Measurements from ENCODE around the gene CLCN5.

Gene CLCN5

DNA sequence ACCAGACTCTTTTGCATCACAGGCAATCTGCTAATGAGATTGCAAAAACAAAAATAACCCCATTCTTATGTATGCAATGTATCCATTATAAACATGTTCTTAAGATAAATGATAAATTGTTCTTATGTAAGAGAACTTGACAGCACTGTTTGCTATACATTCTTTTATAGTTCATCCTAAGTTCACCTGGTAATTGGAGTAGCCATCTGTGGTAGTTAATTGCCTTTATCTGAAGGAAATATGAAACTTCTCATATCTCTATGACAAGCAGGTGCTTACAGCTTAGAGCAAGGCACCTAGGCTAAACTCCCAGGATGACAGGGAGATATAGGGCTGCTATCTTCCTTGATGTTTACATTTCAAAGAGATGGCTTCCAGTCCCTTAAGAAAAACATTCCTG is 21.3 kb upstream of the CLCN5 start:
- no peak for DNase-seq (ENCODE audit: low read depth)
- no peak for TF ChIP-seq POLR2A (IDR thresholded peaks at IDR 0.05; ENCODE audit: extremely low read depth, insufficient read length)
- TF ChIP-seq, protein P1, sequence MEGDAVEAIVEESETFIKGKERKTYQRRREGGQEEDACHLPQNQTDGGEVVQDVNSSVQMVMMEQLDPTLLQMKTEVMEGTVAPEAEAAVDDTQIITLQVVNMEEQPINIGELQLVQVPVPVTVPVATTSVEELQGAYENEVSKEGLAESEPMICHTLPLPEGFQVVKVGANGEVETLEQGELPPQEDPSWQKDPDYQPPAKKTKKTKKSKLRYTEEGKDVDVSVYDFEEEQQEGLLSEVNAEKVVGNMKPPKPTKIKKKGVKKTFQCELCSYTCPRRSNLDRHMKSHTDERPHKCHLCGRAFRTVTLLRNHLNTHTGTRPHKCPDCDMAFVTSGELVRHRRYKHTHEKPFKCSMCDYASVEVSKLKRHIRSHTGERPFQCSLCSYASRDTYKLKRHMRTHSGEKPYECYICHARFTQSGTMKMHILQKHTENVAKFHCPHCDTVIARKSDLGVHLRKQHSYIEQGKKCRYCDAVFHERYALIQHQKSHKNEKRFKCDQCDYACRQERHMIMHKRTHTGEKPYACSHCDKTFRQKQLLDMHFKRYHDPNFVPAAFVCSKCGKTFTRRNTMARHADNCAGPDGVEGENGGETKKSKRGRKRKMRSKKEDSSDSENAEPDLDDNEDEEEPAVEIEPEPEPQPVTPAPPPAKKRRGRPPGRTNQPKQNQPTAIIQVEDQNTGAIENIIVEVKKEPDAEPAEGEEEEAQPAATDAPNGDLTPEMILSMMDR (IDR thresholded peaks at IDR 0.05; ENCODE audit: low read depth, low read length), result no peak
- no peak for TF ChIP-seq MYC (IDR thresholded peaks at IDR 0.05; ENCODE audit: low read depth, low read length)
- TF ChIP-seq, protein P2, sequence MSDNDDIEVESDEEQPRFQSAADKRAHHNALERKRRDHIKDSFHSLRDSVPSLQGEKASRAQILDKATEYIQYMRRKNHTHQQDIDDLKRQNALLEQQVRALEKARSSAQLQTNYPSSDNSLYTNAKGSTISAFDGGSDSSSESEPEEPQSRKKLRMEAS (IDR thresholded peaks at IDR 0.05; ENCODE audit: low read depth, low read length), result no peak
- H3K4me3 ChIP-seq (ENCODE audit: low read depth, low read length), result no peak overlapping the region

DNA sequence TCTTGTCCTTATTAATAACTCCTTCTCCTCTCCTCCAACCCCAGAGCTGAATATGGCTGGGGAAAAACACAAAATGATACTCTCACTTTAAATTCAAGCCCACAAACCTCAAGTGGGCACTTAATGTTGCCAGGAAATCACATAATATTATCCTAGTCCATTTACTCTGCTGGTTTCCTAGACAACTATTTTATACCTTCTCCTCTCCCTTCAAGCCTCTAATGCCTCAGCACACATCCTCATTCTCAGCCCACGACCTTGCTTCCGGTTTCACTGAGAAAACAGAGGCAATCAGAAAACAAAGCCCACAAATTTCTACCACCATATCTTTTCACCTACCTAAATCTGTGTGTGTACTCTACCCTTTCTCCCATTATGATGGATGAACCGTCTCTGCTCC is 12.1 kb upstream of the CLCN5 start:
- TF ChIP-seq POLR2A (IDR thresholded peaks at IDR 0.05; ENCODE audit: extremely low read depth, insufficient read length), result no peak
- TF ChIP-seq, protein P2 (IDR thresholded peaks at IDR 0.05; ENCODE audit: low read depth, low read length), result no peak
- TF ChIP-seq MYC (IDR thresholded peaks at IDR 0.05; ENCODE audit: low read depth, low read length), result no peak
- TF ChIP-seq, protein P1 (IDR thresholded peaks at IDR 0.05; ENCODE audit: low read depth, low read length), result no peak
- DNase-seq (ENCODE audit: low read depth), result no peak
- no peak overlapping the region for H3K4me3 ChIP-seq (ENCODE audit: low read depth, low read length)

DNA sequence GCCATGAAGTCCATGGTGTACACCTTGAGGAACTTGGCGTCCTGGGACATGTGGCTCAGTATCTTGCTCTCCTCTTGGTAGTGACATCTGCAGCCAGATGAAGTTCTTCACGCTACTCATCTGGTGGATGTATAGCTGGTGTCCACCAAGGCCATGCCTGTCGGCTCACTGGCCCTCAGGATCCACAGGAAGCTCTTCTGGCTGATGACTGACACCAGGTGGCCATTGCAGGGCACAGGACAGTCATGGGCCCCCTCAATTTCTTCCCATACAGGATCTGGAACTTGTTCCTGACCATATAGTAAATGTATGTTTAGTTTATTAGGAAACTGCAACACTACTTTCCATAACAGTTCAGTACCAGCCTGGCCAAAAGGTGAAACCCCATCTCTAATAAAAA is 10.3 kb upstream of the CLCN5 start:
- H3K4me3 ChIP-seq (ENCODE audit: low read depth, low read length), result no peak overlapping the region
- DNase-seq (ENCODE audit: low read depth), result no peak
- TF ChIP-seq, protein P2 (IDR thresholded peaks at IDR 0.05; ENCODE audit: low read depth, low read length), result no peak
- no peak for TF ChIP-seq MYC (IDR thresholded peaks at IDR 0.05; ENCODE audit: low read depth, low read length)
- TF ChIP-seq POLR2A (IDR thresholded peaks at IDR 0.05; ENCODE audit: extremely low read depth, insufficient read length), result no peak
- TF ChIP-seq, protein P1 (IDR thresholded peaks at IDR 0.05; ENCODE audit: low read depth, low read length), result no peak

DNA sequence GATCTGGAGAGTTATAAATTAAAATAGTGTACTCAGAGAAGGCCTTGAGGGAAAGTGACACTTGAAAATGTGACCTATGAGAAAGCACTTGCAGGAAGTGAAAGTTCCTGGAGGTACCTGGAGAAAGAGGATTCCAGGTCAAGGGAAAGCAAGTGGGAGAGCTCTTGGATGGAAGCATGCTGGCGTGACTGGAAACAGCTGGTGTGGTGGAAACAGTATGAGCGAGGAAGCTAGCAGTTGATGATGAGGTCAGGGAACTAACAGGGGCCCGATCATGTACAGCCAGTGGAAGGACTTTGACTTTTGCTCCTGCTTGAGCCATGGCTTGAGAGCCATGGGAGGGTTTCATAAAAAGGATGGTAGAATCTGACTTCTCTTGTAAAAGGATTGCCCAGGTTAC is 9.5 kb upstream of the CLCN5 start:
- no peak overlapping the region for H3K4me3 ChIP-seq (ENCODE audit: low read depth, low read length)
- TF ChIP-seq, protein P2 (IDR thresholded peaks at IDR 0.05; ENCODE audit: low read depth, low read length), result no peak
- TF ChIP-seq, protein P1 (IDR thresholded peaks at IDR 0.05; ENCODE audit: low read depth, low read length), result no peak
- no peak for TF ChIP-seq MYC (IDR thresholded peaks at IDR 0.05; ENCODE audit: low read depth, low read length)
- no peak for TF ChIP-seq POLR2A (IDR thresholded peaks at IDR 0.05; ENCODE audit: extremely low read depth, insufficient read length)
- DNase-seq (ENCODE audit: low read depth), result no peak

- no peak overlapping the region for H3K4me3 ChIP-seq (ENCODE audit: low read depth, low read length)
- DNase-seq (ENCODE audit: low read depth), result peak; percentile 64
- TF ChIP-seq MYC (IDR thresholded peaks at IDR 0.05; ENCODE audit: low read depth, low read length), result no peak
- TF ChIP-seq, protein P1 (IDR thresholded peaks at IDR 0.05; ENCODE audit: low read depth, low read length), result peak; percentile 78
- TF ChIP-seq, protein P2 (IDR thresholded peaks at IDR 0.05; ENCODE audit: low read depth, low read length), result peak; percentile 31; the same call in 1 of the 2 replicates
- TF ChIP-seq POLR2A (IDR thresholded peaks at IDR 0.05; ENCODE audit: extremely low read depth, insufficient read length), result no peak
Observed at GRCh38 chrX:49915361-49916222, 6.8 kb upstream of the CLCN5 start.

All from NB4 (cell line).